Measurements from ENCODE around the gene LRRC7.

LRRC7 gene

GRCh38 chr1:69592341-69592740, 24.6 kb downstream of the LRRC7 start:
- no peak for DNase-seq

DNA sequence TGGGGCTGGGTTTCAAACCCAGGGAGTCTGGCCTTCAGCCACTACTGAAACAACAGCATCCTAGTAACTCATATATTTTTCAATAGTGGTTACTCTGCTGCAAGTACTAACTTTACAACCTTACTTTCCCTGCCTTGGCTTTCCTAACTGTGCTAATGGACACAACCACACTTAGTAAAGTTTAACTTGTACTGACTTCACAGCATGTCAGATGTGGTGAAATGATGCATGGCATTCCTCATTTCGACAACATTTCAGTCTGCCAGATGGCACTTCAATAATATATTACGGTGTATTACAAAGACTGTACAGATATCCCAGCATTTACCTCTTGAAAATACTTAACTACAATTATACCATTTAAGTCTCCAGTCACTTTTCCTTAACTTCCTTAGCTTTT, 27.8 kb downstream of the LRRC7 start:
- DNase-seq = no peak

GRCh38 chr1:69611316-69611715, 43.6 kb downstream of the LRRC7 start:
- DNase-seq = no peak

- no peak for DNase-seq
These were observed 45.7 kb downstream of the LRRC7 start for GRCh38 chr1:69613414-69613813.

GRCh38 chr1:69638673-69639072, 71.0 kb downstream of the LRRC7 start:
- DNase-seq = no peak

DNA sequence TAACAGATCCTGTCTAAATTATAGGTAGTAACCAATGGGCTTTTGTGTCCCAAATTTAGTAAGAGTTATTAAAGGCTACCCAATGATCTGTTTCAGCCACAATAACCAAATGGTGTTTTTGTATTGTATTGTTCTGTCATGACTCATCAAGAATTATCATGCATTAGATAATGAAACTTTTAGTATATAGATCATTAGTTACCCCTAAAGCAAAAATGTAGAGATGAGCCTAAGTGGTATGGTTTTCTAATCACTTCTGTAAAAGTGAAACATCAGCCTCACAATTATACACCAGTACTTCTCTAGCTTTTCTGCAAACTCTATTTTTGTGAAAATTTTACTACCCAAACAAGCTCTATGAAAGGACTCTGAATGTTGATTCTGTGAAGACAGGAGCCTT, 71.4 kb downstream of the LRRC7 start:
- no peak for DNase-seq

GRCh38 chr1:69643266-69643665, 75.5 kb downstream of the LRRC7 start:
- DNase-seq = peak; percentile 10

GRCh38 chr1:69645477-69645876, 77.8 kb downstream of the LRRC7 start:
- no peak for DNase-seq

GRCh38 chr1:69648486-69648885, 80.8 kb downstream of the LRRC7 start:
- DNase-seq = no peak

DNA sequence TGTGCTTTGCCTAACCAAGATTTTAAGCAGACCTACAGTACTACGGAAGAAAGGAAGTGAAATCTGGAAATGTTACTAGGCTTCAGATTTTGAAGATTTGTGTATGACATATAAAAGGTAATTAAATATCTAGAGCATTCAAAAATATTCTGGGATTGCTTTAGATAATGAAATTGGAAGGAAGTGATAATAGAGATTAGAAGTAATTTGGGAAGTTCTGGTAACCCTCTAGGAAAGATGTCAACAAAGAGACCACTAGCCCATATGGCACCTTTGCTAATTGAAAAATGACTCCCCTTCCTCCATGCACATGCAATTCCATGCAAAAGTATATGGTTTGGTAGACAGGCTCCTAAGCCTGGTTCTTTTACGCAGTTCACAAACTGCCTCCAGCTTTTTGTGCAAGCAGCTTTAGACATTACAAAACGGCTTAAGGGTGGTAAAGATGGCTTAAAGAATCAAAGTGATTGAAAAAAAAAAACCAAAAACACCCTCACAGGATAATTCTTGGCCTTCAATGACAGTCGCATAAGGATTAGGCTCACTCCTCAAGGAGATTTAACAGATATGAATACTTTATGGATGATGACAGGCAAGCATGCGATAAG, 81.8 kb downstream of the LRRC7 start:
- no peak for DNase-seq

- DNase-seq = no peak
These were observed 83.1 kb downstream of the LRRC7 start for GRCh38 chr1:69650779-69651178.

- no peak for DNase-seq
These were observed 83.9 kb downstream of the LRRC7 start for GRCh38 chr1:69651656-69652055.

DNA sequence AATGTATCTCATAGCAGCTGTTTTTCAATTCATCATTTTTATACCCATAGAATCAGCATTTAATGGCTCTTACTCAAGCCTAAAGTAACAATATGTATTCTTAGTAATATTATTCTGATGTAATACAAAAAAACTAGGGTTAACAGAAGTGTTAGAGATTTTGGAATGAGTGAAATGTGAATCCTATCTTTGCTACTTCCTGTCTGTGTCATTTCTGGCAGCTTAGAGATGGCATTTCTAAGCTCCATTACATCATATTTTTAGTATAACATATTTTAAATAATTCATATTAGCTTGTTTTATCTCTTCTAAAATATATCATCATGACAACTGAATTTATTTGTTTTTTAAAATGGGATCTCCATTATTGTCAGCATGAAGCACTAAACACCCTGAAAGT, 90.2 kb downstream of the LRRC7 start:
- no peak for DNase-seq

- no peak for DNase-seq
These were observed 94.0 kb downstream of the LRRC7 start for GRCh38 chr1:69661686-69662085.

- DNase-seq = no peak
These were observed 94.6 kb downstream of the LRRC7 start for GRCh38 chr1:69662321-69662720.

- DNase-seq = no peak
These were observed 103.8 kb downstream of the LRRC7 start for GRCh38 chr1:69671363-69672010.

DNA sequence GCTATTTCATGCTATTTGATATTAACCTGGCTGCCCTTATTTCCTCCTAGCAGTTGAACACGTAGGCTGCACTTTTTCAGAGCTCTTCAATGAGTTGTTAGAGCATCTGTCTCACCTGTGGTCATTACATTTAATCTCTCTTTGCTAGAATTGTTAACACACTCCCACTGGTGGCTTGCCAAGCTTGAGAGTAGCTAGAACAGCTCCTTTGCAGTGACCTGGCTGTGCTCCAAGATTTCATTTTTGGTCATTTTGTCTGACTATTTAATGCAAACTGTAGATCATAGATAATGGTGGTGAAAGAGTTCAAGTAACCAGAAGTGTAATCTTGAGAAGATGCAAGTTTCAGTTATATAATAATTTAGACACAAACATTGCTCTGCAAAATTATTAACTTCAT, 105.6 kb downstream of the LRRC7 start:
- DNase-seq = peak; percentile 62

DNA sequence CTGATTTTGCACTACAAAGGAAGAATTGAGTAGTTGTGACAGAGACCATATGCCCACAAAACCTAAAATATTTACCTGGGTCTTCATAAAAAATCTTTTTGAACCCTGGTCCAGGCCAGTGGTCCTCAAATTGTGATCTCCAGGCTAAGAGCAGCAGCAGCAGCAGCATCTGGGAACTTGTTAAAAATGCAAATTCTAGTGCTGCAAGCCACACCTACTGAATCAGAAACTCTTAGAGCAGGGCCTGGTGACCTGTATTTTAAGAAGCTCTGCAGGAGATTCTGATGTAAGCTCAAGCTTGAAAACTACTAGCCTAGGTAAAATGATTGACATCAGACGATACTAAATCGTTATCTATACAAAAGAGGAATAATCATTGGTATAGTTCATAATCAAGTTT, 112.2 kb downstream of the LRRC7 start:
- DNase-seq = no peak

DNA sequence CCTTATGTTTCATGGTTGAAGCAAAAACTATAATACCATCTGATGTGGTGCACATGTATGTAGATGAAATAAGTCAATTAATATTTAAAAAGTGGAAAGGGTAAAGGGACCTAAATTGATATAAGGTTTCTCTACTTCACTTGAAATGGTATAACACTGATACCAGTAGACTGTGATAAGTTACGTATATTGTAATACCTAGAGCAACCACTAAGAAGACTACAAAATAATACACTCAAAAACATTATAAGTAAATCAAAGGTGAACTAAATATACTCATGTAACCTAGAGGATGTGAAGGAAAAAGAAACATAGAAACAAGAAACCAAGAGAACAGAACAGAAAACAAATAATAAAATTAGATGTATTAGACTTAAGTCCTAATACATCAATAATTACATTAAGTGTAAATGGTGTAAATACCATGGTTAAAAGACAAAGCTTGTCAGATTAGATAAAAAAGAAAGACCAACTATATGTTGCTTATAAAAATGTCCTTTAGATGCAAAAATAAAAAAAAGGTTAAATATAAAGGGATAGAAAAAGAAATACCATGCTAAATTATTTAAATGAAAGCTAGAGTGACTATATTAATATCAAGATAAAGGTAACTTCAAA, 118.8 kb downstream of the LRRC7 start:
- DNase-seq = no peak

- DNase-seq = peak; percentile 15
These were observed 120.5 kb downstream of the LRRC7 start for GRCh38 chr1:69688193-69688592.

GRCh38 chr1:69691179-69691578, 123.5 kb downstream of the LRRC7 start:
- no peak for DNase-seq

- no peak for DNase-seq
These were observed 126.4 kb downstream of the LRRC7 start for GRCh38 chr1:69693921-69694675.

DNA sequence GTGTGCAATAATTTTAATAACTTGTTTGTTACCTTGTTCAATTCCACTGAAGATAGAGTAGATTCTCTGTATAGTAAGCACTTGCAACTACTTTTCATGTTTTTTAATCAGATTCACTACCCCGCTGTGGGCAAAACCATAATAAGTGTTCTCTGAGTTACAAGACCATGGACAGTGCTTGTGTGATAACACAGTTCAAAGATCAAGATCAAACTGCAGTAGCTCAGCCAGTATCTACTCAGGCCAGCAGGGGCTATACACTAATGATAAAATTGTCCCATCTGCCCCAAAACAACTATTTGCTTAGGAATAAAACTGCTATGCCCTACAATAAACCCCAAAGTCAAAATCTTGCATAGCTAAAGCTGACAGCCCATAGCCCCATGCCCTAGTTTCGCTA, 129.6 kb downstream of the LRRC7 start:
- peak; percentile 60 for DNase-seq

- peak; percentile 55 for DNase-seq
These were observed 133.0 kb downstream of the LRRC7 start for GRCh38 chr1:69700770-69701169.

All from hematopoietic multipotent progenitor cell treated with erythropoietin and hydrocortisone succinate and interleukin-3 and kit ligand, for 8 days (in vitro differentiated cells).